GM19023 (cell line): ENCODE results near the gene HSPG2.

Experiments used
- ATAC-seq: cut with Tn5 transposase; IDR thresholded peaks from one replicate; pipeline ENCODE4 v1.9.1; 2021; ENCODE audit warnings: mild to moderate bottlenecking, moderate library complexity; ENCODE audit not compliant: unreplicated experiment

HSPG2 gene

GRCh38 chr1:21867451-21867996 is 69.6 kb downstream of the HSPG2 start:
- no peak for ATAC-seq

- no peak for ATAC-seq
These were observed 70.4 kb downstream of the HSPG2 start for GRCh38 chr1:21866707-21867043.

GRCh38 chr1:21865943-21866706 is 71.0 kb downstream of the HSPG2 start:
- peak; percentile 65 for ATAC-seq

GRCh38 chr1:21865609-21865942 is 71.5 kb downstream of the HSPG2 start:
- no peak for ATAC-seq

- no peak for ATAC-seq
These were observed 72.4 kb downstream of the HSPG2 start for GRCh38 chr1:21864730-21865129.

GRCh38 chr1:21863981-21864380 is 73.1 kb downstream of the HSPG2 start:
- ATAC-seq, result no peak

GRCh38 chr1:21861602-21862429 is 75.3 kb downstream of the HSPG2 start:
- no peak for ATAC-seq

GRCh38 chr1:21860971-21861370 is 76.1 kb downstream of the HSPG2 start:
- ATAC-seq, result no peak

- ATAC-seq, result no peak
These were observed 77.4 kb downstream of the HSPG2 start for GRCh38 chr1:21859669-21860179.

- no peak for ATAC-seq
These were observed 79.1 kb downstream of the HSPG2 start for GRCh38 chr1:21857840-21858670.

GRCh38 chr1:21857142-21857839 is 79.8 kb downstream of the HSPG2 start:
- ATAC-seq, result no peak

GRCh38 chr1:21855257-21856096 is 81.6 kb downstream of the HSPG2 start:
- no peak for ATAC-seq

- no peak for ATAC-seq
These were observed 82.4 kb downstream of the HSPG2 start for GRCh38 chr1:21854751-21855131.

- no peak for ATAC-seq
These were observed 82.9 kb downstream of the HSPG2 start for GRCh38 chr1:21854090-21854750.

- no peak for ATAC-seq
These were observed 84.0 kb downstream of the HSPG2 start for GRCh38 chr1:21853131-21853427.

- no peak for ATAC-seq
These were observed 84.6 kb downstream of the HSPG2 start for GRCh38 chr1:21852282-21853130.

- ATAC-seq, result no peak
These were observed 85.5 kb downstream of the HSPG2 start for GRCh38 chr1:21851430-21852250.
